Hepatocyte (in vitro differentiated cells): Measurements from ENCODE around the gene EOGT. TPM values are rescaled to one million over a fixed set of nuclear protein-coding genes. Genes with fewer than 3 reads are reported as not detected.
A peak's percentile ranks its signal among the peaks of the same experiment; 100 is the strongest.

Source experiments
- DNase-seq: peaks from one replicate; pipeline ENCODE4 v3.0.0-alpha.2; 2016; ENCODE audit warnings: low spot score
- H2AFZ ChIP-seq: fragments of 200-600 bp; sonication (generic); 2 replicates; pipeline ENCODE4 v1.6.0; 2016; ENCODE audit warnings: antibody characterized with exemption, mild to moderate bottlenecking
- H3K27ac ChIP-seq: fragments of 200-600 bp; sonication (generic); 2 replicates; pipeline ENCODE4 v1.5.1; 2016; ENCODE audit warnings: mild to moderate bottlenecking
- H3K27me3 ChIP-seq: fragments of 200-600 bp; sonication (generic); 2 replicates; pipeline ENCODE4 v1.6.1; 2016
- H3K36me3 ChIP-seq: fragments of 200-600 bp; sonication (generic); replicated peaks from 2 replicates; pipeline ENCODE4 v1.5.1; 2016; ENCODE audit warnings: low read depth; ENCODE audit not compliant: insufficient read depth
- H3K4me1 ChIP-seq: fragments of 200-600 bp; sonication (generic); 2 replicates; pipeline ENCODE4 v1.5.1; 2016; ENCODE audit warnings: mild to moderate bottlenecking, moderate library complexity; ENCODE audit not compliant: insufficient read depth
- H3K4me2 ChIP-seq: fragments of 200-600 bp; sonication (generic); 2 replicates; pipeline ENCODE4 v1.6.0; 2016
- H3K4me3 ChIP-seq: fragments of 200-600 bp; sonication (generic); 2 replicates; pipeline ENCODE4 v1.5.1; 2016; ENCODE audit warnings: mild to moderate bottlenecking
- H3K79me2 ChIP-seq: fragments of 200-600 bp; sonication (generic); 2 replicates; pipeline ENCODE4 v1.6.0; 2017; ENCODE audit warnings: mild to moderate bottlenecking
- H3K9me2 ChIP-seq: fragments of 200-600 bp; sonication (generic); replicated peaks from 2 replicates; pipeline ENCODE4 v1.6.0; 2017; ENCODE audit warnings: mild to moderate bottlenecking; ENCODE audit not compliant: insufficient read depth
- H3K9me3 ChIP-seq: fragments of 200-600 bp; sonication (generic); 2 replicates; pipeline ENCODE4 v1.5.1; 2016; ENCODE audit warnings: low read depth, mild to moderate bottlenecking
- H4K20me1 ChIP-seq: fragments of 200-600 bp; sonication (generic); 2 replicates; pipeline ENCODE4 v1.6.0; 2016; ENCODE audit warnings: mild to moderate bottlenecking; ENCODE audit not compliant: insufficient read depth, poor library complexity, severe bottlenecking
- EZH2 ChIP-seq: fragments of 200-600 bp; sonication (generic); IDR thresholded peaks from 2 replicates; pipeline ENCODE4 v1.6.1; 2016; ENCODE audit warnings: antibody characterized with exemption, mild to moderate bottlenecking, borderline replicate concordance
- EZH2phosphoT487 ChIP-seq: fragments of 200-600 bp; sonication (generic); IDR thresholded peaks from one replicate; pipeline ENCODE4 v1.6.1; 2018; ENCODE audit warnings: antibody characterized with exemption, mild to moderate bottlenecking, low read depth, moderate library complexity; ENCODE audit not compliant: unreplicated experiment, severe bottlenecking
- WGBS: methylation state at CpG from one replicate; pipeline ENCODE4 v1.1.6; 2016; ENCODE audit warnings: low lambda C conversion rate; ENCODE audit errors: missing lambda C conversion rate; 5-methylcytosine and 5-hydroxymethylcytosine counted together
- polyA plus RNA-seq: library from polyadenylated mRNA; unstranded; fragments of >200 nt; fragmentation: Nextera tagmentation; extraction: Ambion mirVana; gene quantifications from 2 replicates; pipeline ENCODE4 v1.2.1, GENCODE V29; 2016
- total RNA-seq: library from RNA; depleted of rRNA; stranded (reverse); fragments of >200 nt; gene quantifications from 2 replicates; pipeline ENCODE4 v1.2.3, GENCODE V29; 2014
- TF ChIP-seq, protein P1 (sequence below): fragments of 200-600 bp; sonication (generic); IDR thresholded peaks from 2 replicates; pipeline ENCODE4 v1.5.1; 2016; ENCODE audit warnings: antibody characterized with exemption, mild to moderate bottlenecking; ENCODE audit not compliant: poor library complexity

The EOGT gene
- total and polyA plus RNA-seq, 2 experiments from 2014 or later: 7.2 to 19.0 TPM

DNA sequence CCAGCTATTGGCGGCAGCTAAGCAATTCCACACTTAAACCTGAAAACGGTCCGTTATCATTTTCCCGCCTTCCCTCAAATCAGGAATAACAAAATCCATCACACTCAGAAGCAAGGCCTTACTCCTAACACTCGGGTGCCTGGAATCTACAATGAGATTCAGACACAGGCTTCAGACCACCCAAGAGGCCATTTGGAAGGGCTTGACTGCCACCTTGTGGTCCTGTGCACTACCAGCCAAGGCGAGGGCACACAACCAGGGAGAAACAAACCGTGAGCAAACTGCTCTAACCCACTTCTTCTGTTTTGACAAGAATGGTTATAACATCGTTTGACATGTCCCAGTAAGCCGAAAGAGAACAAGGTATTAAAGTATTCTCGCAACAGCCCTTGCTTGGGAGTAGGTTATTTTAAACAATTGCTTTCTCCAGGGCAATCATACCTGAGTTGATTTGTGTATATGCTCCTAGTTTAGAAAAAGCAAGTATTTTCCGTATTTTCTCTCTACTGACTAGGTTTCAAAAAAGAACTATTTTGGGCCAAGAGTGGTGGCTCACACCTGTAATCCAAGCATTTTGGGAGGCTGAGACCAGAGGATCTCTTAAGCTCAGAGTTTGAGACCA lies 41.0 kb downstream of the EOGT start:
- Histone ChIP-seq H3K4me3 (no peak overlapping the region), H3K27me3 (peaks cover 5% of the 10 kb centered on the region)
- 28% methylated on average over 11 of the region's 11 CpGs for WGBS

DNA sequence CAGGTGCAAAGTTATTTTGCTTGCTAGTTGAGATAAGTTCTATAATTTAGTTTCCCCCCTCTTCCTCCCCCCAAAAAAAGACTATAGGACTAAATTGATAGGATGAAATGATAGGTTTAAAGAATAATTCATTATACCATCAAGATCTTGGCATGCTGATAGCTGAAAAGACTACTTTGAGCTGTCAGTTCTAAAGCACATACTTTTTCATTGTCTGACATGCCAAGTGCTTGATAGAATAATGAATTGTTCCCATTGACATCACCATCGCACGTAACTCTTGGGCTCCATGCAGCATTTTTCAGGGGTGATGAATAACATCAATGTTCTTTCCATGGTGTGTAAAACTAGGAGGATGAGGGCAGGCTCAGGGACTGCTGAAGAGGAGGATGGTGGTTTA lies 48.8 kb downstream of the EOGT start:
- Histone ChIP-seq H3K79me2 (no peaks in the 10 kb centered on the region), H3K27me3 (peaks cover 3% of the 10 kb centered on the region), H3K36me3 (no peaks in the 10 kb centered on the region), H2AFZ (no peak overlapping the region), H3K9me3 (no peaks in the 10 kb centered on the region), H3K4me1 (no peaks in the 10 kb centered on the region), H3K4me3 (no peak overlapping the region), H3K27ac (no peak overlapping the region), H3K4me2 (no peak overlapping the region), H4K20me1 (no peaks in the 10 kb centered on the region), H3K9me2 (no peaks in the 10 kb centered on the region)
- WGBS: 93% methylated on average over 2 of the region's 2 CpGs
- DNase-seq: no peak
- TF ChIP-seq EZH2: no peak
- no peak for TF ChIP-seq EZH2phosphoT487
- TF ChIP-seq, protein P1, sequence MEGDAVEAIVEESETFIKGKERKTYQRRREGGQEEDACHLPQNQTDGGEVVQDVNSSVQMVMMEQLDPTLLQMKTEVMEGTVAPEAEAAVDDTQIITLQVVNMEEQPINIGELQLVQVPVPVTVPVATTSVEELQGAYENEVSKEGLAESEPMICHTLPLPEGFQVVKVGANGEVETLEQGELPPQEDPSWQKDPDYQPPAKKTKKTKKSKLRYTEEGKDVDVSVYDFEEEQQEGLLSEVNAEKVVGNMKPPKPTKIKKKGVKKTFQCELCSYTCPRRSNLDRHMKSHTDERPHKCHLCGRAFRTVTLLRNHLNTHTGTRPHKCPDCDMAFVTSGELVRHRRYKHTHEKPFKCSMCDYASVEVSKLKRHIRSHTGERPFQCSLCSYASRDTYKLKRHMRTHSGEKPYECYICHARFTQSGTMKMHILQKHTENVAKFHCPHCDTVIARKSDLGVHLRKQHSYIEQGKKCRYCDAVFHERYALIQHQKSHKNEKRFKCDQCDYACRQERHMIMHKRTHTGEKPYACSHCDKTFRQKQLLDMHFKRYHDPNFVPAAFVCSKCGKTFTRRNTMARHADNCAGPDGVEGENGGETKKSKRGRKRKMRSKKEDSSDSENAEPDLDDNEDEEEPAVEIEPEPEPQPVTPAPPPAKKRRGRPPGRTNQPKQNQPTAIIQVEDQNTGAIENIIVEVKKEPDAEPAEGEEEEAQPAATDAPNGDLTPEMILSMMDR: no peak

More for the DNA sequence above, 41.0 kb downstream of the EOGT start:
- Histone ChIP-seq H4K20me1 (no peaks in the 10 kb centered on the region), H3K4me1 (no peaks in the 10 kb centered on the region), H3K4me2 (no peak overlapping the region), H3K27ac (no peak overlapping the region), H3K36me3 (no peaks in the 10 kb centered on the region), H3K79me2 (no peaks in the 10 kb centered on the region), H3K9me2 (no peaks in the 10 kb centered on the region), H3K9me3 (no peaks in the 10 kb centered on the region), H2AFZ (peak overlapping the region; percentile 12)
- TF ChIP-seq, protein P1: peak; percentile 86
- TF ChIP-seq EZH2: no peak
- TF ChIP-seq EZH2phosphoT487: no peak
- DNase-seq: peak; percentile 80

DNA sequence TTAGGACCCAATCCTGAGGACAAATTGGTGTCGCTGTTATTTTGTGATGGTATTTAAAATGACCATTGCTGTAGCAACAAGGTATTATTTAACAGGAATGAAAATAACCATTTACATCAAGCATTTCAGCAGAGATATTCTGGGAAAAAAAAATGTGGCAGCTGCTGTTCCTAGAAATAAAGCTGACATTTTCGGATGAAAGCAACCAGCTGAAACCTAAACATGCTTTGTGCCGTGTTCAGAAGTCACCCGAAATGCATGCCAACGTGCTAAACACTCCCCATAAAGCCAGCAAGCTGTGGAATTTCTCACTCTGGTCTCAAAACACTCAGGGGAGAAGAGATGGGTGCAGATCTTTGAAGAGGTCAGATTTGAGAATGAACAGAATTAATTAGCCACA lies 49.6 kb downstream of the EOGT start:
- Histone ChIP-seq H3K9me2 (no peaks in the 10 kb centered on the region), H3K27me3 (no peaks in the 10 kb centered on the region), H3K4me3 (no peak overlapping the region), H3K4me2 (no peak overlapping the region), H3K9me3 (no peaks in the 10 kb centered on the region), H3K79me2 (no peaks in the 10 kb centered on the region), H2AFZ (no peak overlapping the region), H4K20me1 (no peaks in the 10 kb centered on the region), H3K4me1 (no peaks in the 10 kb centered on the region), H3K27ac (no peak overlapping the region), H3K36me3 (no peaks in the 10 kb centered on the region)
- no peak for DNase-seq
- no peak for TF ChIP-seq EZH2phosphoT487
- no peak for TF ChIP-seq EZH2
- TF ChIP-seq, protein P1: no peak
- 76% methylated on average over 5 of the region's 5 CpGs for WGBS

DNA sequence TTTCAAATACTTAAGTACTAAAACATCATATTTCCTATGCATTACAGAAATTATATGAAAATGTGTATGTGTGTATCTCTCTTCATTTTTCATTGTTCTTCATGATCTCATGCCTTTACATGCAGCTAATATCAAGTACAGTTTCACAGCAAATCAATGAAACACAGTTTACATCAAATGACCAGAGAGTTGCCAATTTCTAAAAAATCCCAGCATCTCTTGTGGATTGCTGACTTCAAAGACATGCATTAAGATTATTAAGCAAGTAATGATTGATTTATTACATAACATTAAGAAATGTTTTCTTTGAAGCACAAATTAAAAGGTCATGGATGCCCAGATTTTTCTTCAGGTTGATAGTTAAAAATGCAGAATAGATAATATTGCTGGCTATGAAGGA lies 50.1 kb downstream of the EOGT start:
- H3K79me2 ChIP-seq: no peaks in the 10 kb centered on the region
- H3K27me3 ChIP-seq: no peaks in the 10 kb centered on the region
- no peaks in the 10 kb centered on the region for H3K9me2 ChIP-seq
- no peak overlapping the region for H2AFZ ChIP-seq
- H3K9me3 ChIP-seq: no peaks in the 10 kb centered on the region
- H3K4me3 ChIP-seq: no peak overlapping the region
- no peaks in the 10 kb centered on the region for H4K20me1 ChIP-seq
- no peaks in the 10 kb centered on the region for H3K36me3 ChIP-seq
- no peaks in the 10 kb centered on the region for H3K4me1 ChIP-seq
- no peak overlapping the region for H3K27ac ChIP-seq
- no peak for DNase-seq
- no peak for TF ChIP-seq EZH2
- TF ChIP-seq EZH2phosphoT487: no peak
- TF ChIP-seq, protein P1: no peak
- H3K4me2 ChIP-seq: no peak overlapping the region
